Peyer's patch (tissue), 4 donors: Measurements from ENCODE around the gene OBSCN.

Experiments used
- POLR2A ChIP-seq, 2 donors: fragments of 450-650 bp; IDR thresholded peaks; one replicate each; pipeline ENCODE4 v1.5.1; 2017; ENCODE audit warnings: antibody characterized with exemption in 2 of 2, mild to moderate bottlenecking in 2 of 2, moderate library complexity in 2 of 2
- TF ChIP-seq, protein P1 (sequence below), 6 experiments: fragments of 450-650 bp in 4 of 6; fragments of 200-600 bp in 2 of 6; sonication (generic) in 1 of 6; IDR thresholded peaks; one replicate each; pipeline ENCODE4 v1.5.1; 2017 to 2019; ENCODE audit warnings: antibody characterized with exemption in 6 of 6, mild to moderate bottlenecking in 3 of 6, moderate library complexity in 1 of 6

GRCh38 chr1:228428412-228428811 lies 220.6 kb downstream of the OBSCN start:
- TF ChIP-seq, protein P1, sequence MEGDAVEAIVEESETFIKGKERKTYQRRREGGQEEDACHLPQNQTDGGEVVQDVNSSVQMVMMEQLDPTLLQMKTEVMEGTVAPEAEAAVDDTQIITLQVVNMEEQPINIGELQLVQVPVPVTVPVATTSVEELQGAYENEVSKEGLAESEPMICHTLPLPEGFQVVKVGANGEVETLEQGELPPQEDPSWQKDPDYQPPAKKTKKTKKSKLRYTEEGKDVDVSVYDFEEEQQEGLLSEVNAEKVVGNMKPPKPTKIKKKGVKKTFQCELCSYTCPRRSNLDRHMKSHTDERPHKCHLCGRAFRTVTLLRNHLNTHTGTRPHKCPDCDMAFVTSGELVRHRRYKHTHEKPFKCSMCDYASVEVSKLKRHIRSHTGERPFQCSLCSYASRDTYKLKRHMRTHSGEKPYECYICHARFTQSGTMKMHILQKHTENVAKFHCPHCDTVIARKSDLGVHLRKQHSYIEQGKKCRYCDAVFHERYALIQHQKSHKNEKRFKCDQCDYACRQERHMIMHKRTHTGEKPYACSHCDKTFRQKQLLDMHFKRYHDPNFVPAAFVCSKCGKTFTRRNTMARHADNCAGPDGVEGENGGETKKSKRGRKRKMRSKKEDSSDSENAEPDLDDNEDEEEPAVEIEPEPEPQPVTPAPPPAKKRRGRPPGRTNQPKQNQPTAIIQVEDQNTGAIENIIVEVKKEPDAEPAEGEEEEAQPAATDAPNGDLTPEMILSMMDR (IDR thresholded peaks at IDR 0.05): no peak
- TF ChIP-seq POLR2A (IDR thresholded peaks at IDR 0.05): no peak
